GM23248 (cell line): Measurements from ENCODE around the gene PKP1. TPM values are rescaled to one million over a fixed set of nuclear protein-coding genes. Genes with fewer than 3 reads are reported as not detected.

Experiments
- DNase-seq: peaks from one replicate; pipeline ENCODE4 v3.0.0-alpha.2; 2015
- H2AFZ ChIP-seq: fragments of 200-600 bp; sonication (generic); 2 replicates; pipeline ENCODE4 v1.6.1; 2016; ENCODE audit warnings: antibody characterized with exemption
- H3F3A ChIP-seq: fragments of 200-600 bp; sonication (generic); 2 replicates; pipeline ENCODE4 v1.6.1; 2016; ENCODE audit warnings: mild to moderate bottlenecking, antibody characterized with exemption, mixed run types; ENCODE audit not compliant: insufficient read depth
- H3K27ac ChIP-seq: fragments of 200-600 bp; sonication (generic); 2 replicates; pipeline ENCODE4 v1.5.1; 2016; ENCODE audit warnings: mild to moderate bottlenecking
- H3K27me3 ChIP-seq: fragments of 200-600 bp; sonication (generic); replicated peaks from 2 replicates; pipeline ENCODE4 v1.6.1; 2016; ENCODE audit warnings: mild to moderate bottlenecking; ENCODE audit not compliant: insufficient read depth
- H3K36me3 ChIP-seq: fragments of 200-600 bp; sonication (generic); 2 replicates; pipeline ENCODE4 v1.6.1; 2016; ENCODE audit warnings: low read depth, mild to moderate bottlenecking
- H3K4me1 ChIP-seq: fragments of 200-600 bp; sonication (generic); 2 replicates; pipeline ENCODE4 v1.6.1; 2016; ENCODE audit warnings: mild to moderate bottlenecking; ENCODE audit not compliant: insufficient read depth
- H3K4me2 ChIP-seq: fragments of 200-600 bp; sonication (generic); one replicate; pipeline ENCODE4 v1.6.1; 2016; ENCODE audit warnings: mild to moderate bottlenecking; ENCODE audit not compliant: unreplicated experiment
- H3K4me3 ChIP-seq: fragments of 200-600 bp; sonication (generic); 2 replicates; pipeline ENCODE4 v1.5.1; 2016; ENCODE audit warnings: mild to moderate bottlenecking
- H3K79me2 ChIP-seq: fragments of 200-600 bp; sonication (generic); 2 replicates; pipeline ENCODE4 v1.6.1; 2016; ENCODE audit warnings: mild to moderate bottlenecking; ENCODE audit not compliant: insufficient read depth
- H3K9ac ChIP-seq: fragments of 200-600 bp; sonication (generic); 2 replicates; pipeline ENCODE4 v1.6.1; 2016; ENCODE audit warnings: mild to moderate bottlenecking
- H3K9me2 ChIP-seq: fragments of 200-600 bp; sonication (generic); 2 replicates; pipeline ENCODE4 v1.6.1; 2016; ENCODE audit warnings: mixed run types, mild to moderate bottlenecking, moderate library complexity; ENCODE audit not compliant: insufficient read depth
- H3K9me3 ChIP-seq: fragments of 200-600 bp; sonication (generic); one replicate; pipeline ENCODE4 v1.6.1; 2017; ENCODE audit warnings: low read depth
- H4K20me1 ChIP-seq: fragments of 200-600 bp; sonication (generic); 2 replicates; pipeline ENCODE4 v1.6.0; 2016; ENCODE audit not compliant: insufficient read depth
- EZH2 ChIP-seq: fragments of 200-600 bp; sonication (generic); IDR thresholded peaks from 2 replicates; pipeline ENCODE4 v1.6.1; 2018; ENCODE audit warnings: antibody characterized with exemption, mild to moderate bottlenecking; ENCODE audit not compliant: insufficient read depth, poor library complexity, severe bottlenecking
- EZH2phosphoT487 ChIP-seq: fragments of 200-600 bp; sonication (generic); IDR thresholded peaks from 2 replicates; pipeline ENCODE4 v1.6.1; 2018; ENCODE audit warnings: antibody characterized with exemption, moderate library complexity, mild to moderate bottlenecking, low read depth; ENCODE audit not compliant: insufficient read depth
- WGBS, 2 experiments: methylation state at CpG; one replicate each; pipeline ENCODE4 v1.1.6; 2015 to 2017; ENCODE audit warnings: low lambda C conversion rate in 2 of 2, low coverage in 1 of 2; ENCODE audit errors: missing lambda C conversion rate in 2 of 2; 5-methylcytosine and 5-hydroxymethylcytosine counted together
- in situ Hi-C: fragments of 300-500 bp; cut with MboI; formaldehyde crosslinking; loops from 2 replicates; pipeline ENCODE4 v1.15.0; 2020
- polyA plus RNA-seq: library from polyadenylated mRNA; unstranded; fragments of >200 nt; fragmentation: Nextera tagmentation; extraction: Ambion mirVana; gene quantifications from 2 replicates; pipeline ENCODE4 v1.2.1, GENCODE V29; 2016
- total RNA-seq: library from RNA; depleted of rRNA; stranded (reverse); fragments of >200 nt; shearing (Covaris generic); gene quantifications from 2 replicates; pipeline ENCODE4 v1.2.3, GENCODE V29; 2014

PKP1 gene
- total and polyA plus RNA-seq, 2 experiments from 2014 or later: 0.15 to 0.43 TPM

DNA sequence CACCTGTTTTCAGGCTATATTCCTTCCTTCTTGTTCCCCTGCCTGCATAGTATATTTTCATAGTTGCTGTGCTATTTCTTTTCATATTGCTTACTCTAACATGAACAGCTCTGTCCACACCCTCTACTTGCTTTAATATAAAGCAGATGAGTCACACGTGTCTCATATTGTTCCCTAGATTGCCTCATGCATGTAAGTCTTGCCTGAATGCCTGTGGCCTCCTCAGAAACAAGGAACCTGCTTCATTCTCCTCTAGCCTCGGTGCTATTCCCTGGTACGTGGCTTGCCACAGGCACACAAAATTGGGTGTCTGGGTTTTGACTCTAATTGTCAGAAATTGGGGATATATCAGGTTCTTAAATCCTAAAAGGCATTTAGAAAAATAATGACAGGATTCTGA is 16.5 kb upstream of the PKP1 start:
- Histone ChIP-seq H3F3A (peaks cover 32% of the 10 kb centered on the region), H3K4me1 (peaks cover 39% of the 10 kb centered on the region), H3K79me2 (no peaks in the 10 kb centered on the region), H2AFZ (no peak overlapping the region), H3K27me3 (no peaks in the 10 kb centered on the region), H3K9me3 (no peaks in the 10 kb centered on the region), H4K20me1 (no peaks in the 10 kb centered on the region), H3K36me3 (no peaks in the 10 kb centered on the region), H3K9me2 (no peaks in the 10 kb centered on the region), H3K9ac (peak overlapping the region; percentile 61), H3K4me2 (peak overlapping the region; percentile 63), H3K4me3 (no peak overlapping the region), H3K27ac (peak overlapping the region; percentile 84)
- no peak for TF ChIP-seq EZH2
- TF ChIP-seq EZH2phosphoT487: no peak
- in situ Hi-C loops: no loop called here
- 0 to 6% methylated on average over 3 of the region's 3 CpGs for WGBS, 2 experiments
- DNase-seq: peak; percentile 98

- H3K4me3 ChIP-seq: no peak overlapping the region
- H3K36me3 ChIP-seq: no peaks in the 10 kb centered on the region
- H3K4me2 ChIP-seq: peak overlapping the region; percentile 63
- H3K4me1 ChIP-seq: peaks cover 39% of the 10 kb centered on the region
- peak overlapping the region; percentile 84 for H3K27ac ChIP-seq
- H4K20me1 ChIP-seq: no peaks in the 10 kb centered on the region
- no peaks in the 10 kb centered on the region for H3K79me2 ChIP-seq
- H3K9me3 ChIP-seq: no peaks in the 10 kb centered on the region
- H3F3A ChIP-seq: peaks cover 32% of the 10 kb centered on the region
- no peaks in the 10 kb centered on the region for H3K27me3 ChIP-seq
- no peak overlapping the region for H2AFZ ChIP-seq
- WGBS, 2 experiments: 74% methylated on average over 14 of the region's 14 CpGs
- peak; percentile 88 for DNase-seq
- peak overlapping the region; percentile 61 for H3K9ac ChIP-seq
- TF ChIP-seq EZH2phosphoT487 (no peak), EZH2 (no peak)
- in situ Hi-C loops: no loop called here
- no peaks in the 10 kb centered on the region for H3K9me2 ChIP-seq
These were observed 15.7 kb upstream of the PKP1 start for GRCh38 chr1:201267481-201268229.

DNA sequence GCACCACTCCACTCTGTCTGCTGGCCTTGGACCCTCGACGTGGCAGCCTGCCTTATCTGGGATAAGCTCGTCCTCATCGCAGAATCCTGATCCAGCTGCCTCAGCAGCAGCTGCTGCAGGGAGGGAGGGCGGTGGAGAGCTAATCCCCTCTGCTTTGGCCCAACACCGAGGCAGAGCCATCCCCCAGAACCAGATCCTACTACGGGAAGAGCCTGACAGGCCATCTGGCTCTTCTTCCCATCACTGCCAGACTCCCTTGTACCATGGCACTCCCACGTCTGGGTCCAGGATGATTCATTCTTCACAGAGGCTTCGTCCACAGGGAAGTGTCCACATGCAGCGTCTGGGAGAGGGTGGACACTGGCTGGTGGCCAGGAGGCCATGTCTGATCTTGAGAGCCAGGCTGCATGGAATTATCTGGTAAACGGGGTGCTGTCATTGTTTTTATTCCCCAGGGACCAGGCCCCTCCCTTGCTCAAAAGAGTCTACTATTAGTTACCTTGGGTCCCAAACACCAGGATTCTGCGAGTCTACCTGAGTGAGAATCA is 14.6 kb upstream of the PKP1 start:
- Histone ChIP-seq H3K4me1 (peaks cover 39% of the 10 kb centered on the region), H3K27me3 (no peaks in the 10 kb centered on the region), H3K4me2 (peak overlapping the region; percentile 63), H3K79me2 (no peaks in the 10 kb centered on the region), H4K20me1 (no peaks in the 10 kb centered on the region), H3K4me3 (no peak overlapping the region), H3K27ac (peak overlapping the region; percentile 84), H3K9me2 (no peaks in the 10 kb centered on the region), H3F3A (peaks cover 32% of the 10 kb centered on the region), H3K9me3 (no peaks in the 10 kb centered on the region), H3K9ac (peak overlapping the region; percentile 48), H2AFZ (0 out of 2 replicates have a peak overlapping the region, but pooled peaks have one; percentile 22), H3K36me3 (no peaks in the 10 kb centered on the region)
- 14 to 15% methylated on average over 12 of the region's 12 CpGs for WGBS, 2 experiments
- no peak for TF ChIP-seq EZH2
- peak; percentile 92 for DNase-seq
- in situ Hi-C loops: no loop called here

DNA sequence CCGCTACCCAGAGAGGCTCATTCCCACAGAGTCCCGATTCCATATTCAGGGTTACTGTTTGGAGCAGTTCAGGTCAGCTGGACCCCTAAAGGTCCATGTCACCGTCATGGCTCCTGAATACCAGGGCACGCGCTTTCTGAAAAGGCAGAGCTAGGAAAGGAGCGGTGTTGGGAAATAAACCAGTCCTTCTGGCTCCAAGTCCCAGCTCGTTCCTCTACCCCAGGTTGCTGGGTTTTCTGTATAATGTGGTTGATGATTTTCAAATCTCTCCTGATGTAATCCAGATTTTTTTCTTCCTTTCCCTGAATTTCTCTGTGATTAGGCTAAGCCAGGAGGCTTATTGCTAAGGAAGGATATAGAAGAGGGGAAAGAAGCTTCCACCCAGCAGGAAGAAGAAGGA is 14.0 kb upstream of the PKP1 start:
- Histone ChIP-seq H2AFZ (no peak overlapping the region), H3K27ac (no peak overlapping the region; the same call in 1 of the 2 replicates), H3K36me3 (no peaks in the 10 kb centered on the region), H3K9me3 (no peaks in the 10 kb centered on the region), H4K20me1 (no peaks in the 10 kb centered on the region), H3K79me2 (no peaks in the 10 kb centered on the region), H3K27me3 (no peaks in the 10 kb centered on the region), H3F3A (peaks cover 32% of the 10 kb centered on the region), H3K9me2 (no peaks in the 10 kb centered on the region), H3K4me3 (no peak overlapping the region), H3K4me1 (peaks cover 39% of the 10 kb centered on the region), H3K9ac (no peak overlapping the region), H3K4me2 (no peak overlapping the region)
- 95 to 96% methylated on average over 7 of the region's 7 CpGs for WGBS, 2 experiments
- in situ Hi-C loops: no loop called here
- TF ChIP-seq EZH2: no peak
- no peak for TF ChIP-seq EZH2phosphoT487
- no peak for DNase-seq
